SJCRH30 (cell line): Measurements from ENCODE around the gene CDC42. TPM values are rescaled to one million over a fixed set of nuclear protein-coding genes. Genes with fewer than 3 reads are reported as not detected.
"Not testable (repeated sequence)": the region's sequence is repeated elsewhere in the genome, so short reads cannot be mapped to it uniquely, and the experiment has no call there.

Experiments
- DNase-seq, 2 experiments: peaks; one replicate each; pipeline ENCODE4 v3.0.0-alpha.2; 2015 to 2020
- H3K27ac ChIP-seq: fragments of 250-450 bp; sonication (Bioruptor Pico); 2 replicates; pipeline ENCODE4 v1.5.1; 2020; ENCODE audit warnings: mild to moderate bottlenecking, moderate library complexity
- H3K27me3 ChIP-seq: fragments of 250-450 bp; sonication (Bioruptor Pico); 2 replicates; pipeline ENCODE4 v1.5.1; 2020; ENCODE audit warnings: mild to moderate bottlenecking, moderate library complexity
- H3K36me3 ChIP-seq: fragments of 250-450 bp; sonication (Bioruptor Pico); 2 replicates; pipeline ENCODE4 v1.5.1; 2020; ENCODE audit warnings: mild to moderate bottlenecking, moderate library complexity
- H3K4me1 ChIP-seq: fragments of 250-450 bp; sonication (Bioruptor Pico); 2 replicates; pipeline ENCODE4 v1.5.1; 2020; ENCODE audit warnings: mild to moderate bottlenecking, moderate library complexity
- H3K4me3 ChIP-seq: fragments of 250-450 bp; sonication (Bioruptor Pico); 2 replicates; pipeline ENCODE4 v1.5.1; 2020; ENCODE audit warnings: mild to moderate bottlenecking, moderate library complexity
- H3K9me3 ChIP-seq: fragments of 250-450 bp; sonication (Bioruptor Pico); replicated peaks from 2 replicates; pipeline ENCODE4 v1.5.1; 2020; ENCODE audit warnings: mild to moderate bottlenecking, moderate library complexity
- total RNA-seq: library from RNA; depleted of rRNA; stranded (reverse); fragments of >200 nt; shearing (Covaris generic); gene quantifications from 2 replicates; pipeline ENCODE4 v1.2.3, GENCODE V29; 2014; rRNA removed

Gene CDC42
- 335 and 336 TPM in 2 replicates for total RNA-seq

DNA sequence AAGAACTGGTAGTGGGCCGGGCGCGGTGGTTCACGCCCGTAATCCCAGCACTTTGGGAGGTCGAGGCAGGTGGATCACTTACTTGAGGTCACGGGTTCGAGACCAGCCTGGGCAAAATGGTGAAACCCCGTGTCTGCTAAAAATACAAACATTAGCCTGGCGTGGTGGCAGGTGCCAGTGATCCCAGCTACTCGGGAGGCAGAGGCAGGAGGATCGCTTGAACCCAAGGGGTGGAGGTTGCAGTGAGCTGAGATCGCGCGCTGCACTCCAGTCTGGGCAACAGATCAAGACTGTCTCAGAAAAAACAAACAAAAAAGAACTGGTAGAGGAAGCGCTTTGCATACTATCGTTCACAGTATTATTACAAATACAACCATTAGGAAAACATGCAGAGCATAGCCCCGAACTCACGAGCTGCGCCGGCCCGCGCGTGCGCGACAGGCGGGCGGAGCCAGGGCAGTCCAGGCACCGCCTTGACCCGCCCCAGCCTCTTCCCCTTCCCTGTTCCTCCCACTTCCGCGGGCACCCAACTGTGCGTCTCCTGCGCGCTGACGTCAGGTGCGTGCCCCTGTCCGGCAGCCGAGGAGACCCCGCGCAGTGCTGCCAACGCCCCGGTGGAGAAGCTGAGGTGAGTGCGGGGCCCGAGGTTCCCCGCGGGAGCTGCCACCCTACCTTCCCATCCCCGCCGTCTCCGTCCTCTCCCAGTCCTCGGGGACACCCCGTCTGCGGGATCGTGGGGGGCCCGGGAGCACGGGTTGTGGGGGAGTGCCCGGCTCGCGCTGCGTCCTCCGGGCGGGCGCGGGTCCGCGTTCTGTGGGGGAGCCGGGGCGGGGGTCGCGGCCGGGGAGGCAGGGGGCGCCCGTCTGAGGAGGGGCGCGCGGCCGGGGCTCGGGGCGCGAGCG lies at the start of gene CDC42:
CDC42 (plus strand) TSS at position 595 of the 902 bp plus-strand sequence. CDS start 25,770 bp downstream, outside the sequence.
- Histone ChIP-seq H3K4me1 (peaks cover 7% of the 10 kb centered on the region; the same call in 1 of the 2 replicates), H3K4me3 (peak within 1 kb of the TSS; percentile 73), H3K9me3 (no peaks in the 10 kb centered on the region), H3K27ac (peak within 1 kb of the TSS; percentile 81), H3K27me3 (no peaks in the 10 kb centered on the region), H3K36me3 (peaks cover 14% of the 10 kb centered on the region)
- DNase-seq, result peak; percentile 99

DNA sequence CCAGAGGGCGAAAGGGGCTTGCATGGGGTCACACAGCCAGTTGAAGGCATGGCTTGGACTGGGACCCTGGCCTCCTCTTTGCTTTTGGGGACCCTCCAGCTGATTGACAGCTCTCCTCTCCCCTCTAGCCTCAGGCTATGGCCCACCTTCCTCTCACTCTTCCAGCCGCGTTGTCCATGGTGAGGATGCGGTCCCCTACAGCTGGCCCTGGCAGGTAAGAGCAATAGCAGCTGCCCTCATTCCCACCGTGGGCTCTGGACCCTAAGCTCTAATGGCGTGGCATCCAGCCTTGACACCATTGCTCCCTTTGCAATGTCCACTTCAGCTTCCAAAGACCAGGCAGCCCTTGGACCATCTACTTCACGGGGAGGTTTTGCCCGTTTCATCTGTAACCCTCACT lies 49.6 kb upstream of the CDC42 start:
- not testable (repeated sequence) for DNase-seq, H3K9me3 ChIP-seq, H3K36me3 ChIP-seq, H3K27me3 ChIP-seq, H3K4me3 ChIP-seq, H3K27ac ChIP-seq
- peaks cover 25% of the 10 kb centered on the region for H3K4me1 ChIP-seq

DNA sequence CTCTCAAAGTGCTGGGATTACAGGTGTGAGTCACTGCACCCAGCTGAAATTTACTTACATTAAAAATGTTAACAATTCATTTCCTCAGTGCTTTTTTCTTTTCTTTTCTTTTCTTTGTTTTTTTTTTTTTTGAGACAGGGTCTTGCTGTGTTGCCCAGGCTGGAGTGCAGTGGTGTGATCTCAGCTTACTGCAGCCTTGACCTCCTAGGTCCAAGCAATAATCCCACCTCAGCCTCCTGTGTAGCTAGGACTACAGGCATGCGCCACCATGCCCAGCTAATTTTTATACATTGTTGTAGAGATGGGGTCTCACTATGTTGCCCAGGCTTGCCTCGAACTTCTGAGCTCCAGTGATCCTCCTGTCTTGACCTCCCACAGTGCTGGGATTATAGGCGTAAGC lies 48.5 kb upstream of the CDC42 start:
- not testable (repeated sequence) for H3K27ac ChIP-seq, H3K4me3 ChIP-seq, H3K9me3 ChIP-seq, H3K36me3 ChIP-seq, DNase-seq, H3K27me3 ChIP-seq
- peaks cover 17% of the 10 kb centered on the region for H3K4me1 ChIP-seq

DNA sequence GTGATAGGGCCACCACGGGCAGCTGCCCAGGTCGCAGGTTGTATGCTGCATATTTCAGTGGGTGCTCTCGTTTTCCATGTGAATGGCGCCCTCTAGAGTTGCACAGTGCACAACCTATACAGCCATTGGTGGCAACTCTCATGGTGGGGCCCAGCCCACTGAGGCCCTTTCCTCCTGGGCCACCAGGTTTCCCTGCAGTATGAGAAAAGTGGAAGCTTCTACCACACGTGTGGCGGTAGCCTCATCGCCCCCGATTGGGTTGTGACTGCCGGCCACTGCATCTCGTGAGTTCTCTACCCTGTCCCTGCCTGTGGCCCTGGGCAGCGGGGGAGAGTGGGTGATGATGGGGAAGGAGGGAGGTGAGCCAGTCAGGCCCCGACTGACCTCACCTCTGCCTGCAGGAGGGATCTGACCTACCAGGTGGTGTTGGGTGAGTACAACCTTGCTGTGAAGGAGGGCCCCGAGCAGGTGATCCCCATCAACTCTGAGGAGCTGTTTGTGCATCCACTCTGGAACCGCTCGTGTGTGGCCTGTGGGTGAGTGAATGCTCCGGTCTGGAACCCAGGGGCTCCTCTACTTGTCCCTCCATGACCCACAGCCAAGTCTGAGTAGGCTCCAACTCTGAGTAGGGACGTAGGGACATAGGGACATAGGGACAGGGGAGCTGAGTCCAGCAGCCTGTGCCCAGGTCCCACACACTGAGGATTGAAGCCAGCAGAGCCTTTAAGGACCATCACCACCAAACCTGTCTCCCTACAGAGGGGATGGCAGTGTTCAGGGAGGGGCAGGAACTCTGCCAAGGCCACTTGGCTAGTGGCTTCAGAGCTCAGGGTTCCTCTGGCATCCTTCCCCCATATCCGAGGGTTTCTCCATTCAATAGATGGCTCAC lies 47.0 kb upstream of the CDC42 start:
- not testable (repeated sequence) for H3K27ac ChIP-seq, H3K4me3 ChIP-seq, H3K9me3 ChIP-seq, H3K4me1 ChIP-seq, H3K36me3 ChIP-seq, H3K27me3 ChIP-seq
- peak; percentile 77 to 84 for DNase-seq

DNA sequence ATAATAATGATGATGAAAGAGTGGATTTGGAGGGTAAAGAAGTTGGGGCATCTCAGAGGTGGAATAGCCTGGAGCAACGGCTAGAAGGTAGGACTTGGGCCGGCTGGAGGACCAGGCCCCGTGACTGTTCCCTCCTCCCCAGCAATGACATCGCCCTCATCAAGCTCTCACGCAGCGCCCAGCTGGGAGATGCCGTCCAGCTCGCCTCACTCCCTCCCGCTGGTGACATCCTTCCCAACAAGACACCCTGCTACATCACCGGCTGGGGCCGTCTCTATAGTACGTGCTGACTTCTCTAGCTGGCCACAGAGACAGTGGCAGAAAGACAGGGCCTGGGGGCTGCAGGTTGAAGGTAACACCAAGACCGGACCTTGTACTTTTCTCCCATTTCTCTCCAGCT lies 45.8 kb upstream of the CDC42 start:
- not testable (repeated sequence) for H3K36me3 ChIP-seq, H3K27ac ChIP-seq, H3K4me1 ChIP-seq, DNase-seq, H3K9me3 ChIP-seq, H3K4me3 ChIP-seq, H3K27me3 ChIP-seq

DNA sequence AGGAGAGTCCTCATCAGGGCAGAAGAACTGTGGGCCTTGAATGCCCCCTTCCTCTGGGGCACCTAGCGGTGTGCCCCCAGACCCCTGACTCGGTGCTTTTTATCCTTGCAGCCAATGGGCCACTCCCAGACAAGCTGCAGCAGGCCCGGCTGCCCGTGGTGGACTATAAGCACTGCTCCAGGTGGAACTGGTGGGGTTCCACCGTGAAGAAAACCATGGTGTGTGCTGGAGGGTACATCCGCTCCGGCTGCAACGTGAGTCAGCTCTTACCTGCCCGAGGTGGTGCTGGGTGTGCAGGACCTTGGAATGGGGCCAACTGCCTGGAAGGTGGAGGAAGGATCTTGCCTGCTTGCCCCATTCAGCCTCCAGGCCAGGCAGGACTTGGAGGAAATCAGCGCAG lies 45.2 kb upstream of the CDC42 start:
- not testable (repeated sequence) for H3K4me1 ChIP-seq, H3K36me3 ChIP-seq, H3K9me3 ChIP-seq, H3K4me3 ChIP-seq, DNase-seq, H3K27ac ChIP-seq, H3K27me3 ChIP-seq

DNA sequence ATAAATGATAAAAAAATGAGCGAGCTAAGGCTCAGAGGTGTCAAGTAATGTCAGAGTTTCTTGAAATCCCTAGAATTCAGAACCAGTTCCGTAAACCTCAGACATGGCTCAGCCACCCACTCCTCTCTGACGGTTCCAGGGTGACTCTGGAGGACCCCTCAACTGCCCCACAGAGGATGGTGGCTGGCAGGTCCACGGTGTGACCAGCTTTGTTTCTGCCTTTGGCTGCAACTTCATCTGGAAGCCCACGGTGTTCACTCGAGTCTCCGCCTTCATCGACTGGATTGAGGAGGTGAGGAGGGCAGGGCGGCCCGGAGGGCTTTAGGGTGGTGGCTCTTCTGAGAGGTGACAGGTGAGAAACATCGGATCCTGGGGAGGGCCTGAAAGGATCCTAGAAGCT lies 42.9 kb upstream of the CDC42 start:
- H3K27ac ChIP-seq, H3K36me3 ChIP-seq: not testable (repeated sequence)

DNA sequence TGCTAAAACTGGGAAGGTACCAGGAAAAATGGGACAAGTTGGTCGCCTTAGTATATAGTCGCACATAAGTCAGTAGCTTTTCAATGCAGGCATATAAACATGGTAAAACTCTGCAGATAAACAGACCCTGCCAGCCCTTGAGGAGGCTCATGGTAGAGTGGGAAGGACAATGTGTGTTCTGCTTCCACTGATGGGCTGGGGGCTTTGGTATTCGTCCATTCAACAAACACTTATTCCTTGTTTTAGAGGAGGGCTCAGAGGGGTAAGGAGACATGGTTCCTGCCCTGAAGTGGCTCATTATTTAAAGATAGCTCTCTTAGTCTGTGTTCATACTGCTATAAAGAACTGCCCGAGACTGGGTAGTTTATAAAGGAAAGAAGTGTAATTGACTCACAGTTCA lies 39.8 kb upstream of the CDC42 start:
- not testable (repeated sequence) for DNase-seq, H3K27ac ChIP-seq

More for the DNA sequence above, 42.9 kb upstream of the CDC42 start:
- not testable (repeated sequence) for H3K9me3 ChIP-seq, H3K4me3 ChIP-seq, H3K4me1 ChIP-seq, DNase-seq, H3K27me3 ChIP-seq

DNA sequence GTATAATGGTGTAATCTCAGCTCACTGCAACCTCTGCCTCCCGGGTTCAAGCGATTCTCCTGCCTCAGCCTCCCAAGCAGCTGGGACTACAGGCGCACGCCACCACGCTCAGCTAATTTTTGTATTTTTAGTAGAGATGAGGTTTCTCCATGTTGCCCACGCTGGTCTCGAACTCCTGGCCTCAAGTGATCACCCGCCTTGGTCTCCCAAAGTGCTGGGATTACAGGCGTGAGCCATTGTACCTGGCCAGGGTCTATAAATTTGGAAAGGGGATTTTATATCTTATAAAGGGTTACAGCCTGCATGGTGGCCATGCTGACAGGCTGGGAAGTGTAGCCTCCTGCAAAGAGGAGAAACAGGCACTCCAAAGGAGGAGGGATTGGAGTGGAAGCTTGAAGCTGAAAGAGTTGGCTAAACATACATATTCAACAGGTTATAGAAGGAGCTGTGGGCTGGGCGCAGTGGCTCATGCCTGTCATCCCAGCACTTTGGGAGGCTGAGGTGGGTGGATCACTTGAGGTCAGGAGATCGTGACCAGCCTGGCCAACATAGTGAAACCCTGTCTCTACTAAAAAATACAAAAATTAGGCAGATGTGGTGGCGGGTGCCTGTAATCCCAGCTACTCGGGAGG lies 37.8 kb upstream of the CDC42 start:
- not testable (repeated sequence) for H3K4me3 ChIP-seq, H3K27ac ChIP-seq, H3K4me1 ChIP-seq, H3K9me3 ChIP-seq, H3K36me3 ChIP-seq, DNase-seq, H3K27me3 ChIP-seq

More for the DNA sequence above, 39.8 kb upstream of the CDC42 start:
- not testable (repeated sequence) for H3K36me3 ChIP-seq, H3K4me3 ChIP-seq, H3K9me3 ChIP-seq, H3K27me3 ChIP-seq, H3K4me1 ChIP-seq

DNA sequence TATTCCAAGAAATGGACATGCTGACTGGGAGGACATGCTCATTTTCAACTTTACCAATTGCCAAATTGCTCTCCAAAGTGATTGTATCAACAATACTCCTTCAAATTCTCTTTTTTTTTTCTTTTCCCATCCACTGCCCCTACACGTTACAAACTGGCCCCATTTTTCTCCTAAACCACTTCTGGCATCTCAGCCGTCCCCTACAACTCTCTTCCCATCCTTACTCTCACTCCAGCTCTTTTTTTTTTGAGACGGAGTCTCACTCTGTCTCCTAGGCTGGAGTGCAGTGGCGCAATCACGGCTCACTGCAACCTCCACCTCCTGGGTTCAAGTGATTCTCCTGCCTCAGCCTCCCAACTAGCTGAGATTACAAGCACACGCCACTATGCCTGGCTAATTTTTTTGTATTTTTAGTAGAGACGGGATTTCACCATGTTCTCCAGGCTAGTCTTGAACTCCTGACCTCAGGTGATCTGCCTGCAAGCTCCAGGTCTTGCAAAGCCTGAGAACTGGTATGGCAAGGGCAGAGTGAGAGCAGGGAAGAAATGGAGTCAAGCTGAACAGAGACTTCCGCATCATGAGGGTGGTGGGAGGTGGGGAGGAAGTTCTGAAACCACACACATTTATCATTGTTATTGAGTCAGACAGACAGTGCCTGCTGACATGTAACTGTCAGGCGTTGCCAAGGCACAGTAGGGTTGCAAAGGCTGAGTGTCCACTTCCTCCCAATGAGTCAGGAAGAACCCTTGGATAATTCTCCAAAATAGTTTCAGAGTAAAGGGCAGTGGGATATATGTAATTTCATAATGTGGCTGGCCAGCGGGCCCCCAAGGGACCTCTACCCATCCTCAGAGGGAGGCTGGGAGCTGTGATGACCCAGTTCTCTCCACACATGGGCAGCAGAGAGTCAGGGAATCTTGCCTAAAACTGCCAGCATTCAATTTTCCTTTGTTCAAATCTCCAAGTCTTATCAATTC lies 33.6 kb upstream of the CDC42 start:
- no peaks in the 10 kb centered on the region for H3K27me3 ChIP-seq
- no peaks in the 10 kb centered on the region for H3K9me3 ChIP-seq
- H3K36me3 ChIP-seq, result no peaks in the 10 kb centered on the region
- peak; percentile 51 to 55 for DNase-seq
- H3K4me1 ChIP-seq, result peaks cover 9% of the 10 kb centered on the region
- no peak overlapping the region for H3K4me3 ChIP-seq
- H3K27ac ChIP-seq, result no peak overlapping the region

DNA sequence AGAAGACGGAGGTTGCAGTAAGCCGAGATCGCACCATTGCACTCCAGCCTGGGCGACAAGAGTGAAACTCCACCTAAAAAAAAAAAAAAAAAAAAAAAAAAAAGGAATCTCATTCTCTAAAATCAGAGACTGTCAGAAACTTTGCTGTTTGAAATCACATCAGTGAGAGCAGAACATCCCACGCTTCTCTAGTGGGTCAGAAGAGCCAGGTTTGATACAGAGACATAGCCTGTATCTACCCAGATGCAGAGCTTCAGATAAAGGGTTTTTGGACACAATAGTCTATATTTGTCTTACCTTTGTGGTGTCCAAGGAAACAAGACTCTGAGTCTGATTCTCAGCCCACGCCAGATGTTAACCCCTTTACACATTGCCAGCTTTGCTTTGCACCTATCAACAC lies 31.4 kb upstream of the CDC42 start:
- H3K27ac ChIP-seq, result no peak overlapping the region
- no peaks in the 10 kb centered on the region for H3K27me3 ChIP-seq
- peaks cover 2% of the 10 kb centered on the region; the same call in 1 of the 2 replicates for H3K36me3 ChIP-seq
- no peaks in the 10 kb centered on the region for H3K9me3 ChIP-seq
- H3K4me1 ChIP-seq, result peaks cover 9% of the 10 kb centered on the region
- no peak for DNase-seq
- H3K4me3 ChIP-seq, result no peak overlapping the region

DNA sequence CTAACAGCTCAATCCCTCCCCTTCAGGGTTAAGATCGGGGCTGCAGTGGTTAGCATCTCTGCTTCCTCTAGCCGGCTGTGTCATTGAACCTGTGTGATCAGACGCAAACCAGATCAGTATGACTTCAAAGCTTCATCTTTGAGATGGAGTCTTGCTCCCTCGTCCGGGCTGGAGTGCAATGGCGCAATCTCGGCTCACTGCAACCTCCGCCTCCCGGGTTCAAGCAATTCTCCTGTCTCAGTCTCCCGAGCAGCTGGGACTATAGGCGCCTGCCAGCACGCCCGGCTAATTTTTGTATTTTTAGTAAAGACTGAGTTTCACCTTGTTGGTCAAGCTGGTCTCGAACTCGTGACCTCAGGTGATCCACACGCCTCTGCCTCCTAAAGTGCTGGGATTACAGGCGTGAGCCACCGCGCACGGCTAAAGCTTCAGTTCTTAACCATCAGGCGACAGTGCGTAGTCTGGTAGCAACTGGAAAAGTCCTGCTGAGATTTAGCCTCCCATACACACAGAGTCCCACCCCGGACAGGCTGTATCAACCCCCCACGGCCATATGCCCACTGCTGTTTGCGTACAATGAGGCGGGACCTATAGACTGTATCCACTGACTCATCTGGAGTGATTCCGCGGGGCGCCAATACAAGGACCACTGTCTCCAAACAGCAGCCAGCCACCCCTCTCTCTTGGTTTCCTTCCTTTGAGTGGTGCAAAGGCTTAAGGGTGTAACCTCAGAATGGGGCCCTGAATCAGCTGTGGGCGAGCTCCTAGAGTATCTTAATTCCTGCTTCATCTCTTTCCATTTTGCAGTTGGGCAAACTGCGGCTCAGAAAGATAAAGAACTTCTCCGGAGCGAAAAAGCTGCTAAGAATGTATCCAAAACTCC lies 27.8 kb upstream of the CDC42 start:
- peak overlapping the region; percentile 97 for H3K27ac ChIP-seq
- H3K4me1 ChIP-seq, result peaks cover 4% of the 10 kb centered on the region; the same call in 1 of the 2 replicates
- peaks cover 2% of the 10 kb centered on the region; the same call in 1 of the 2 replicates for H3K36me3 ChIP-seq
- H3K4me3 ChIP-seq, result peak overlapping the region; percentile 97
- H3K27me3 ChIP-seq, result no peaks in the 10 kb centered on the region
- DNase-seq, result peak; percentile 92 to 96
- no peaks in the 10 kb centered on the region for H3K9me3 ChIP-seq
